Neuronal stem cell (in vitro differentiated cells): Measurements from ENCODE around the gene FRMD1. TPM values are rescaled to one million over a fixed set of nuclear protein-coding genes. Genes with fewer than 3 reads are reported as not detected.

Experiments
- DNase-seq: peaks from one replicate; pipeline ENCODE4 v3.0.0-alpha.2; 2013; ENCODE audit warnings: low spot score
- H2AFZ ChIP-seq: one replicate; pipeline ENCODE4 v1.6.1; 2013; ENCODE audit warnings: mild to moderate bottlenecking, low read length, inconsistent platforms
- H2AK5ac ChIP-seq: 2 replicates; pipeline ENCODE4 v1.6.1; 2013; ENCODE audit warnings: low read depth, mild to moderate bottlenecking, inconsistent platforms, low read length, moderate library complexity, mixed read lengths
- H2BK120ac ChIP-seq: 2 replicates; pipeline ENCODE4 v1.6.1; 2013; ENCODE audit warnings: low read depth, mild to moderate bottlenecking, inconsistent platforms, low read length, moderate library complexity, mixed read lengths
- H2BK12ac ChIP-seq: one replicate; pipeline ENCODE4 v1.6.1; 2013; ENCODE audit warnings: low read length, inconsistent platforms
- H2BK15ac ChIP-seq: 2 replicates; pipeline ENCODE4 v1.6.1; 2013; ENCODE audit warnings: mild to moderate bottlenecking, low read length, inconsistent platforms, mixed read lengths
- H2BK5ac ChIP-seq: one replicate; pipeline ENCODE4 v1.6.1; 2013; ENCODE audit warnings: inconsistent platforms, mild to moderate bottlenecking, low read length, moderate library complexity
- H3K14ac ChIP-seq: one replicate; pipeline ENCODE4 v1.6.1; 2013; ENCODE audit warnings: low read length, inconsistent platforms
- H3K18ac ChIP-seq: 2 replicates; pipeline ENCODE4 v1.6.1; 2013; ENCODE audit warnings: low read length, inconsistent platforms
- H3K23ac ChIP-seq: 2 replicates; pipeline ENCODE4 v1.6.1; 2013; ENCODE audit warnings: low read depth, mild to moderate bottlenecking, mixed read lengths, low read length, inconsistent platforms; ENCODE audit not compliant: poor library complexity
- H3K27ac ChIP-seq: replicated peaks from 3 replicates; pipeline ENCODE4 v1.5.1; 2013; ENCODE audit warnings: low read length, inconsistent platforms
- H3K27me3 ChIP-seq, 3 experiments: 2 replicates each; pipeline ENCODE4 v1.6.1; 2013; ENCODE audit warnings: low read length in 3 of 3, mild to moderate bottlenecking in 2 of 3, inconsistent platforms in 1 of 3, low read depth in 1 of 3, mixed read lengths in 1 of 3, moderate library complexity in 1 of 3; ENCODE audit not compliant: control insufficient read depth in 3 of 3, insufficient read depth in 3 of 3
- H3K36me3 ChIP-seq, 2 donors: replicated peaks in 1 of 2; 2 replicates each; pipeline ENCODE4 v1.6.1; 2013; ENCODE audit warnings: low read length in 2 of 2; ENCODE audit not compliant: control insufficient read depth in 2 of 2, insufficient read depth in 2 of 2
- H3K4ac ChIP-seq: 2 replicates; pipeline ENCODE4 v1.6.1; 2013; ENCODE audit warnings: inconsistent platforms, mild to moderate bottlenecking, low read length, moderate library complexity
- H3K4me1 ChIP-seq, 2 donors: 1 replicate in 1 of 2; 2 replicates in 1 of 2; pipeline ENCODE4 v1.6.1; 2013; ENCODE audit warnings: low read length in 2 of 2, low read depth in 1 of 2; ENCODE audit not compliant: control insufficient read depth in 2 of 2, insufficient read depth in 1 of 2
- H3K4me2 ChIP-seq: one replicate; pipeline ENCODE4 v1.6.1; 2013; ENCODE audit warnings: mild to moderate bottlenecking, low read length, inconsistent platforms; ENCODE audit not compliant: insufficient read depth, poor library complexity, severe bottlenecking
- H3K4me3 ChIP-seq, 2 donors: 2 replicates each; pipeline ENCODE4 v1.5.1; 2013; ENCODE audit warnings: low read length in 2 of 2, mild to moderate bottlenecking in 2 of 2, inconsistent platforms in 1 of 2, moderate library complexity in 1 of 2
- H3K79me1 ChIP-seq: one replicate; pipeline ENCODE4 v1.6.1; 2013; ENCODE audit warnings: low read depth, mild to moderate bottlenecking, inconsistent platforms, low read length, moderate library complexity
- H3K9ac ChIP-seq: one replicate; pipeline ENCODE4 v1.6.1; 2013; ENCODE audit warnings: mild to moderate bottlenecking, low read depth, low read length, inconsistent platforms; ENCODE audit not compliant: poor library complexity
- H3K9me3 ChIP-seq, 2 donors: replicated peaks in 1 of 2; 2 replicates each; pipeline versions ENCODE3 to v1.6.1; 2013; ENCODE audit warnings: low read length in 2 of 2, mild to moderate bottlenecking in 2 of 2, inconsistent platforms in 1 of 2, low read depth in 1 of 2, mixed read lengths in 1 of 2, moderate library complexity in 1 of 2; ENCODE audit not compliant: control insufficient read depth in 2 of 2, insufficient read depth in 1 of 2
- H4K8ac ChIP-seq: one replicate; pipeline ENCODE4 v1.6.1; 2013; ENCODE audit warnings: low read depth, mild to moderate bottlenecking, inconsistent platforms, low read length, moderate library complexity
- H4K91ac ChIP-seq: one replicate; pipeline ENCODE4 v1.6.1; 2013; ENCODE audit warnings: low read length, low read depth, mild to moderate bottlenecking, inconsistent platforms; ENCODE audit not compliant: poor library complexity
- WGBS, 2 donors: extraction: QIAGEN DNeasy Blood & Tissue Kit; methylation state at CpG; one replicate each; pipeline ENCODE4 v1.1.7; 2013; ENCODE audit warnings: missing lambda C conversion rate in 2 of 2, mixed read lengths in 1 of 2; ENCODE audit not compliant: insufficient read length in 2 of 2, insufficient replicate concordance in 1 of 2; ENCODE audit errors: extremely low coverage in 2 of 2; 5-methylcytosine and 5-hydroxymethylcytosine counted together
- polyA plus RNA-seq, 2 experiments: library from polyadenylated mRNA; stranded (reverse); fragments of 200-250 nt; gene quantifications; one replicate each; pipeline ENCODE4 v1.2.3, GENCODE V29; 2013

The FRMD1 gene
- 0.20 TPM for polyA plus RNA-seq (2013, experiment 1 of 2)
- 0.18 TPM for polyA plus RNA-seq (2013, experiment 2 of 2)

GRCh38 chr6:168078943-168079405 is at the start of gene FRMD1:
Gene FRMD1, minus strand, starts transcription at chr6:168079212. Its CDS starts 118 bp downstream, at chr6:168079094.
- Histone ChIP-seq H2BK15ac (peak within 1 kb of the TSS; percentile 93), H3K9ac (no peak within 1 kb of the TSS), H3K79me1 (peaks cover 5% of the 10 kb centered on the region), H4K91ac (no peak within 1 kb of the TSS), H2AFZ (no peak within 1 kb of the TSS), H2BK120ac (no peak within 1 kb of the TSS), H3K23ac (peak within 1 kb of the TSS; percentile 94), H4K8ac (peak within 1 kb of the TSS; percentile 72), H2AK5ac (peak within 1 kb of the TSS; percentile 49), H3K9me3 (peaks cover 0 to 6% of the 10 kb centered on the region in 2 donors), H2BK5ac (no peak within 1 kb of the TSS), H3K4me1 (peaks cover 5 to 7% of the 10 kb centered on the region in 2 donors), H3K4me2 (no peak within 1 kb of the TSS), H3K18ac (peak within 1 kb of the TSS; percentile 91), H3K4ac (peak within 1 kb of the TSS; percentile 23), H3K27ac (no peak within 1 kb of the TSS), H3K27me3 (peaks cover 0 to 3% (median 0%) of the 10 kb centered on the region in 3 experiments), H3K4me3 (no peak within 1 kb of the TSS), H3K14ac (peak within 1 kb of the TSS; percentile 83), H2BK12ac (peak within 1 kb of the TSS; percentile 51), H3K36me3 (peaks cover 0 to 6% of the 10 kb centered on the region in 2 donors)
- WGBS, 2 donors = no CpG with 5 or more reads among the region's 21 CpGs
- DNase-seq = no peak

GRCh38 chr6:168128006-168128630 is 49.1 kb upstream of the FRMD1 start:
- Histone ChIP-seq H3K9ac (no peak overlapping the region), H2AFZ (no peak overlapping the region), H3K23ac (no peak overlapping the region), H3K27ac (no peak overlapping the region), H4K91ac (no peak overlapping the region), H2BK12ac (no peak overlapping the region), H3K4me2 (no peak overlapping the region), H3K4me3 (no peak overlapping the region), H2AK5ac (peak overlapping the region; percentile 54), H3K4ac (no peak overlapping the region), H2BK120ac (no peak overlapping the region), H3K79me1 (no peaks in the 10 kb centered on the region), H3K36me3 (no peaks in the 10 kb centered on the region), H2BK5ac (no peak overlapping the region), H3K18ac (no peak overlapping the region), H3K9me3 (no peaks in the 10 kb centered on the region), H3K4me1 (peaks cover 5 to 10% of the 10 kb centered on the region in 2 donors), H4K8ac (no peak overlapping the region), H2BK15ac (peak overlapping the region; percentile 39), H3K27me3 (peaks cover 0 to 7% (median 0%) of the 10 kb centered on the region in 3 experiments), H3K14ac (no peak overlapping the region)
- no CpG with 5 or more reads among the region's 19 CpGs for WGBS, 2 donors
- no peak for DNase-seq

GRCh38 chr6:168127384-168127868 is 48.4 kb upstream of the FRMD1 start:
- H3K36me3 ChIP-seq = no peaks in the 10 kb centered on the region
- no peaks in the 10 kb centered on the region for H3K9me3 ChIP-seq
- peaks cover 3 to 6% of the 10 kb centered on the region in 2 donors for H3K4me1 ChIP-seq
- H2BK15ac ChIP-seq = peak overlapping the region; percentile 21
- H2AFZ ChIP-seq = no peak overlapping the region
- no peak overlapping the region for H2BK5ac ChIP-seq
- peaks cover 0 to 4% (median 0%) of the 10 kb centered on the region in 3 experiments for H3K27me3 ChIP-seq
- H3K79me1 ChIP-seq = no peaks in the 10 kb centered on the region
- no peak overlapping the region for H3K4me3 ChIP-seq
- peak overlapping the region; percentile 28 for H4K91ac ChIP-seq
- no peak for DNase-seq
- no peak overlapping the region for H2AK5ac ChIP-seq
- H3K9ac ChIP-seq = no peak overlapping the region
- no peak overlapping the region for H3K4ac ChIP-seq
- peak overlapping the region; percentile 97 for H2BK12ac ChIP-seq
- no peak overlapping the region for H3K18ac ChIP-seq
- no peak overlapping the region for H4K8ac ChIP-seq
- H2BK120ac ChIP-seq = no peak overlapping the region
- no peak overlapping the region for H3K23ac ChIP-seq
- H3K27ac ChIP-seq = no peak overlapping the region
- H3K4me2 ChIP-seq = no peak overlapping the region
- no peak overlapping the region for H3K14ac ChIP-seq
- WGBS, 2 donors = no CpG with 5 or more reads among the region's 10 CpGs

GRCh38 chr6:168126566-168127383 is 47.8 kb upstream of the FRMD1 start:
- no CpG with 5 or more reads among the region's 22 CpGs for WGBS, 2 donors
- H3K27me3 ChIP-seq = no peaks in the 10 kb centered on the region
- H2BK5ac ChIP-seq = no peak overlapping the region

More at GRCh38 chr6:168126566-168127383, 47.8 kb upstream of the FRMD1 start:
- Histone ChIP-seq H2BK12ac (no peak overlapping the region), H3K4me2 (no peak overlapping the region), H3K9ac (no peak overlapping the region), H3K23ac (peak overlapping the region; percentile 25), H3K4me3 (no peak overlapping the region), H2AK5ac (no peak overlapping the region), H3K9me3 (no peaks in the 10 kb centered on the region), H2BK15ac (peak overlapping the region; percentile 21), H3K4me1 (peaks cover 2 to 3% of the 10 kb centered on the region in 2 donors), H3K36me3 (no peaks in the 10 kb centered on the region), H3K79me1 (no peaks in the 10 kb centered on the region), H3K18ac (peak overlapping the region; percentile 68), H4K91ac (no peak overlapping the region), H3K4ac (no peak overlapping the region), H3K27ac (no peak overlapping the region), H3K14ac (peak overlapping the region; percentile 25), H2AFZ (no peak overlapping the region), H2BK120ac (no peak overlapping the region), H4K8ac (no peak overlapping the region)
- no peak for DNase-seq
